AML-193 (cell line): ENCODE results near the gene C14orf119.

Source experiments
- DNase-seq, 2 experiments: peaks; one replicate each; lab custom pipeline; 2025; lab: John Stamatoyannopoulos, UW

C14orf119 gene

GRCh38 chr14:23126548-23127278 lies 31.4 kb downstream of the C14orf119 start:
- no peak for DNase-seq

- no peak for DNase-seq
Observed at GRCh38 chr14:23127861-23128260, 32.6 kb downstream of the C14orf119 start.

GRCh38 chr14:23128969-23129758 lies 33.9 kb downstream of the C14orf119 start:
- no peak for DNase-seq

- DNase-seq = no peak
Observed at GRCh38 chr14:23129759-23130316, 34.5 kb downstream of the C14orf119 start.

GRCh38 chr14:23130871-23131270 lies 35.6 kb downstream of the C14orf119 start:
- DNase-seq = peak; percentile 79 to 84

- DNase-seq = no peak
Observed at GRCh38 chr14:23131482-23131881, 36.2 kb downstream of the C14orf119 start.

- no peak for DNase-seq
Observed at GRCh38 chr14:23132970-23133369, 37.7 kb downstream of the C14orf119 start.

GRCh38 chr14:23136566-23137133 lies 41.3 kb downstream of the C14orf119 start:
- DNase-seq = no peak

GRCh38 chr14:23137192-23137812 lies 42.0 kb downstream of the C14orf119 start:
- DNase-seq = no peak

- DNase-seq = no peak
Observed at GRCh38 chr14:23137813-23138535, 42.7 kb downstream of the C14orf119 start.

GRCh38 chr14:23139874-23140273 lies 44.6 kb downstream of the C14orf119 start:
- DNase-seq = no peak

- DNase-seq = no peak
Observed at GRCh38 chr14:23140371-23140770, 45.1 kb downstream of the C14orf119 start.

GRCh38 chr14:23141706-23142444 lies 46.6 kb downstream of the C14orf119 start:
- DNase-seq = no peak

- no peak for DNase-seq
Observed at GRCh38 chr14:23142826-23143225, 47.5 kb downstream of the C14orf119 start.

GRCh38 chr14:23143911-23144310 lies 48.6 kb downstream of the C14orf119 start:
- no peak for DNase-seq

GRCh38 chr14:23145794-23146350 lies 50.6 kb downstream of the C14orf119 start:
- no peak for DNase-seq

- DNase-seq = no peak
Observed at GRCh38 chr14:23146351-23146910, 51.1 kb downstream of the C14orf119 start.

GRCh38 chr14:23146980-23147379 lies 51.7 kb downstream of the C14orf119 start:
- DNase-seq = no peak

- DNase-seq = no peak
Observed at GRCh38 chr14:23147676-23148075, 52.4 kb downstream of the C14orf119 start.

GRCh38 chr14:23148591-23149249 lies 53.4 kb downstream of the C14orf119 start:
- DNase-seq = no peak
